ENCODE measurements around the gene CEMP1.

Gene CEMP1

GRCh38 chr16:2483939-2484897, 47.0 kb downstream of the CEMP1 start:
- DNase-seq = no peak

- DNase-seq = no peak
Measured at GRCh38 chr16:2482708-2483534, 48.3 kb downstream of the CEMP1 start.

GRCh38 chr16:2482249-2482648, 49.0 kb downstream of the CEMP1 start:
- no peak for DNase-seq

GRCh38 chr16:2481676-2482075, 49.5 kb downstream of the CEMP1 start:
- DNase-seq = no peak

- DNase-seq = no peak
Measured at GRCh38 chr16:2480948-2481347, 50.3 kb downstream of the CEMP1 start.
